ENCODE measurements around the gene LHFPL6.

LHFPL6 gene

GRCh38 chr13:39512687-39513086 is 90.3 kb downstream of the LHFPL6 start:
- no peak for DNase-seq (ENCODE audit: low read depth)

GRCh38 chr13:39510316-39510695 is 92.7 kb downstream of the LHFPL6 start:
- no peak for DNase-seq (ENCODE audit: low read depth)

- no peak for DNase-seq (ENCODE audit: low read depth)
Observed at GRCh38 chr13:39509616-39510315, 93.2 kb downstream of the LHFPL6 start.

- no peak for DNase-seq (ENCODE audit: low read depth)
Observed at GRCh38 chr13:39506559-39507390, 96.2 kb downstream of the LHFPL6 start.

GRCh38 chr13:39505151-39505550 is 97.8 kb downstream of the LHFPL6 start:
- no peak for DNase-seq (ENCODE audit: low read depth)

GRCh38 chr13:39503048-39503447 is 99.9 kb downstream of the LHFPL6 start:
- no peak for DNase-seq (ENCODE audit: low read depth)

GRCh38 chr13:39501702-39502324 is 101.2 kb downstream of the LHFPL6 start:
- no peak for DNase-seq (ENCODE audit: low read depth)

GRCh38 chr13:39499604-39500003 is 103.4 kb downstream of the LHFPL6 start:
- no peak for DNase-seq (ENCODE audit: low read depth)

- DNase-seq (ENCODE audit: low read depth): no peak
Observed at GRCh38 chr13:39498471-39499114, 104.4 kb downstream of the LHFPL6 start.

- DNase-seq (ENCODE audit: low read depth): no peak
Observed at GRCh38 chr13:39496506-39496905, 106.5 kb downstream of the LHFPL6 start.

GRCh38 chr13:39494633-39495032 is 108.4 kb downstream of the LHFPL6 start:
- no peak for DNase-seq (ENCODE audit: low read depth)

GRCh38 chr13:39494006-39494405 is 109.0 kb downstream of the LHFPL6 start:
- no peak for DNase-seq (ENCODE audit: low read depth)

GRCh38 chr13:39490136-39490535 is 112.9 kb downstream of the LHFPL6 start:
- DNase-seq (ENCODE audit: low read depth): no peak

- DNase-seq (ENCODE audit: low read depth): no peak
Observed at GRCh38 chr13:39486758-39487157, 116.2 kb downstream of the LHFPL6 start.

GRCh38 chr13:39485314-39485700 is 117.7 kb downstream of the LHFPL6 start:
- DNase-seq (ENCODE audit: low read depth): no peak

GRCh38 chr13:39484506-39485313 is 118.3 kb downstream of the LHFPL6 start:
- no peak for DNase-seq (ENCODE audit: low read depth)

- DNase-seq (ENCODE audit: low read depth): no peak
Observed at GRCh38 chr13:39483326-39483725, 119.7 kb downstream of the LHFPL6 start.

- DNase-seq (ENCODE audit: low read depth): no peak
Observed at GRCh38 chr13:39481491-39481890, 121.5 kb downstream of the LHFPL6 start.

- DNase-seq (ENCODE audit: low read depth): no peak
Observed at GRCh38 chr13:39474600-39474999, 128.4 kb downstream of the LHFPL6 start.

- DNase-seq (ENCODE audit: low read depth): no peak
Observed at GRCh38 chr13:39469676-39470075, 133.3 kb downstream of the LHFPL6 start.

GRCh38 chr13:39468306-39468705 is 134.7 kb downstream of the LHFPL6 start:
- no peak for DNase-seq (ENCODE audit: low read depth)

- no peak for DNase-seq (ENCODE audit: low read depth)
Observed at GRCh38 chr13:39463611-39464010, 139.4 kb downstream of the LHFPL6 start.

Data from stimulated activated CD8-positive, alpha-beta memory T cell treated with anti-CD3 and anti-CD28 coated beads, Interleukin-12 subunit alpha, Interleukin-12 subunit beta, amount 100 ng/mL, for 1 hour (primary cell).